Upper lobe of left lung (tissue), 6 donors: ENCODE data around the gene PML. TPM values are rescaled to one million over a fixed set of nuclear protein-coding genes. Genes with fewer than 3 reads are reported as not detected.

Experiments used
- ATAC-seq, 2 donors: fragments of 200-7000 bp; cut with Tn5 transposase; one replicate each; pipeline ENCODE4 v1.9.1; 2022; ENCODE audit warnings: mild to moderate bottlenecking in 2 of 2, moderate library complexity in 2 of 2; ENCODE audit not compliant: low FRiP score in 2 of 2
- DNase-seq, 2 donors: peaks; one replicate each; pipeline ENCODE4 v3.0.0-alpha.2; 2019 to 2020
- H3K27ac ChIP-seq, 4 donors: fragments of 200-600 bp; sonication (generic); one replicate each; pipeline ENCODE4 v1.5.1; 2016 to 2019
- H3K27me3 ChIP-seq, 4 donors: fragments of 200-600 bp; sonication (generic); one replicate each; pipeline ENCODE4 v1.5.1; 2017 to 2019
- H3K36me3 ChIP-seq, 4 donors: fragments of 200-600 bp; sonication (generic); one replicate each; pipeline ENCODE4 v1.5.1; 2016 to 2019
- H3K4me1 ChIP-seq, 4 donors: fragments of 200-600 bp; sonication (generic); one replicate each; pipeline ENCODE4 v1.5.1; 2018 to 2019
- H3K4me3 ChIP-seq, 4 donors: fragments of 200-600 bp; sonication (generic); one replicate each; pipeline ENCODE4 v1.5.1; 2017 to 2019; ENCODE audit warnings: mild to moderate bottlenecking in 2 of 4, moderate library complexity in 1 of 4
- H3K9me3 ChIP-seq, 4 donors: fragments of 200-600 bp; sonication (generic); one replicate each; pipeline ENCODE4 v1.5.1; 2018 to 2019
- EP300 ChIP-seq, 4 donors: sonication (generic); formaldehyde crosslinking; IDR thresholded peaks; one replicate each; pipeline ENCODE4 v1.5.1; 2017; ENCODE audit warnings: antibody characterized with exemption in 4 of 4, control low read depth in 2 of 4
- POLR2A ChIP-seq, 4 donors: fragments of 450-650 bp; IDR thresholded peaks; one replicate each; pipeline ENCODE4 v1.5.1; 2016 to 2017; ENCODE audit warnings: antibody characterized with exemption in 4 of 4, mild to moderate bottlenecking in 2 of 4
- POLR2AphosphoS5 ChIP-seq, 2 donors: sonication (generic); formaldehyde crosslinking; IDR thresholded peaks; one replicate each; pipeline ENCODE4 v1.5.1; 2017; ENCODE audit warnings: antibody characterized with exemption in 2 of 2
- WGBS, 2 donors: methylation state at CpG; one replicate each; pipeline ENCODE4 v1.1.5; 2017 to 2018; 5-methylcytosine and 5-hydroxymethylcytosine counted together
- total RNA-seq, 6 donors: library from RNA; depleted of rRNA in 4 of 6; stranded (reverse); fragments of >200 nt in 4 of 6; gene quantifications; one replicate each; pipeline versions ENCODE4 v1.1.0 to v1.2.1, GENCODE V29; 2016 to 2021
- TF ChIP-seq, protein P1 (sequence below), 6 experiments: fragments of 450-650 bp in 4 of 6; fragments of 200-600 bp in 2 of 6; sonication (generic) in 2 of 6; IDR thresholded peaks; one replicate each; pipeline ENCODE4 v1.5.1; 2016 to 2019; ENCODE audit warnings: antibody characterized with exemption in 6 of 6
- donor health status: DM: no; HTN: no; CAD: no; lungs with moderate emphysema.
- donor health status: DM: no; HTN: yes; CAD: no; lungs with severe emphysema.

PML gene
- total RNA-seq, 6 donors from 2014 or later: 63.1 to 247 (median 92.9) TPM

DNA sequence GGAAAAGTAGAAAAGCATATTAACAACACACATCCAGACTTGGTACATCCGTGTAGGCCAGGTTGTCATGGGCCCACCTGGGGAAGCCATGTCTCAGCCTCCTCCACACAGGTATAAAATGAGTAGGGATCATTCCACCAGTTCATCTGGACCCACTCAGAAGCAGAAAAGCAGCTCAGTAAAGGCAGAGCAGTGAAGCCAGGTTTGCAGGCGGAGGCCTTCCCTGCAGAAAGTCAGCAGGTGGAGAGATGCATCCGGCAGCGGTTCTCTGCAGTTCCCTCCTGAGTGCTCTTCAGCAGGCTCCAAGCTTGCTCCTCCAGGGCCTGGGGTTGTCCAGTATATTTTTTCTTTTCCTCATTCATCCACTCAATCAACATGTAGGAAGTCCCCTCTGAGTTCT lies 46.1 kb upstream of the PML start:
- DNase-seq (no peak), ATAC-seq (no peak)
- H3K36me3 ChIP-seq: no peaks in the 10 kb centered on the region
- TF ChIP-seq POLR2A (IDR thresholded peaks at IDR 0.05) (no peak), EP300 (IDR thresholded peaks at IDR 0.05) (no peak), POLR2AphosphoS5 (IDR thresholded peaks at IDR 0.05) (no peak)
- TF ChIP-seq, protein P1, sequence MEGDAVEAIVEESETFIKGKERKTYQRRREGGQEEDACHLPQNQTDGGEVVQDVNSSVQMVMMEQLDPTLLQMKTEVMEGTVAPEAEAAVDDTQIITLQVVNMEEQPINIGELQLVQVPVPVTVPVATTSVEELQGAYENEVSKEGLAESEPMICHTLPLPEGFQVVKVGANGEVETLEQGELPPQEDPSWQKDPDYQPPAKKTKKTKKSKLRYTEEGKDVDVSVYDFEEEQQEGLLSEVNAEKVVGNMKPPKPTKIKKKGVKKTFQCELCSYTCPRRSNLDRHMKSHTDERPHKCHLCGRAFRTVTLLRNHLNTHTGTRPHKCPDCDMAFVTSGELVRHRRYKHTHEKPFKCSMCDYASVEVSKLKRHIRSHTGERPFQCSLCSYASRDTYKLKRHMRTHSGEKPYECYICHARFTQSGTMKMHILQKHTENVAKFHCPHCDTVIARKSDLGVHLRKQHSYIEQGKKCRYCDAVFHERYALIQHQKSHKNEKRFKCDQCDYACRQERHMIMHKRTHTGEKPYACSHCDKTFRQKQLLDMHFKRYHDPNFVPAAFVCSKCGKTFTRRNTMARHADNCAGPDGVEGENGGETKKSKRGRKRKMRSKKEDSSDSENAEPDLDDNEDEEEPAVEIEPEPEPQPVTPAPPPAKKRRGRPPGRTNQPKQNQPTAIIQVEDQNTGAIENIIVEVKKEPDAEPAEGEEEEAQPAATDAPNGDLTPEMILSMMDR (IDR thresholded peaks at IDR 0.05): no peak
- WGBS, 2 donors: 95 to 100% methylated on average over 4 of the region's 4 CpGs
- H3K4me3 ChIP-seq: no peak overlapping the region
- H3K27ac ChIP-seq: no peak overlapping the region
- H3K4me1 ChIP-seq: peaks cover 11 to 14% (median 13%) of the 10 kb centered on the region in 4 donors
- H3K9me3 ChIP-seq: no peaks in the 10 kb centered on the region
- H3K27me3 ChIP-seq: no peaks in the 10 kb centered on the region

DNA sequence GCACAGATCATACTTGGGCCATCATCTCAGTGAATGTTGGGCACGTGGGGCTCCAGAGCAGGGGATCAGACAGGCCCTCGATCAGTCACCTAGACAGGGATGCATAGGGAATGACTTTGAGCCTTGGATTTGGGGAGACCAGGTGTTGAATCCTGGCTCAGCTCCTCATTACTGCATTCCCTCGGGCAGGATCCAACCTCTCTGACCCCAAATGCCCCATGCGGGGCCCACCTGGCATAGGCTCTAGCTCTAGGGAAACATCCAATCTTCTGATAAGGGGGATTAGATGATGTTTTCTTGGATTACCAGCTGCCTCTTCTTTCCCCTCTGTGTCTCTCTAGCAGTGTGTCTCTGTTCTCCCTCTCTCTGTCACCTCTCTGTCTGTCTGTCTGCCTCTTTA lies 45.5 kb upstream of the PML start:
- peaks cover 11 to 14% (median 13%) of the 10 kb centered on the region in 4 donors for H3K4me1 ChIP-seq
- no peak for ATAC-seq
- TF ChIP-seq EP300 (IDR thresholded peaks at IDR 0.05) (no peak), POLR2AphosphoS5 (IDR thresholded peaks at IDR 0.05) (no peak), POLR2A (IDR thresholded peaks at IDR 0.05) (no peak)
- TF ChIP-seq, protein P1 (IDR thresholded peaks at IDR 0.05): no peak

DNA sequence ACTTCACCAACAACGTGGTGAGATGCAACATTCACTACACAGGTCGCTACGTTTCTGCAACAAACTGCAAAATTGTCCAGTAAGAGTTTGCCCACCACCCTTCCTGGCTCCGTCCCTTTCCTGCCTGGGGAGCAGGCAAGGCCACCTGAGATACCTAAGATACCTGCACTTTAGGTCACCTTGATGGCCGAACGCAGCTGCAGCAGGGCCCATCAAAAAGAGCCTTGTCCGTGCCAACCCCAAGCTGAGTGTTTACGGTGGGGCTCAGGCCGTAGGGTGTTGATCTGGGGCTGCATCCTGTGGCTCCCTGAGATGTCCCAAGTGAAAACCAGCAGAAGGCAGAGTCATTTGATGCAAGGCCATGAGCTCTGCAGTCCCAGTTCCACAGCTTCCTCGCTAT lies 45.0 kb upstream of the PML start:
- TF ChIP-seq, protein P1 (IDR thresholded peaks at IDR 0.05): no peak
- TF ChIP-seq POLR2AphosphoS5 (IDR thresholded peaks at IDR 0.05): no peak
- no peak for TF ChIP-seq POLR2A (IDR thresholded peaks at IDR 0.05)
- TF ChIP-seq EP300 (IDR thresholded peaks at IDR 0.05): no peak
- Histone ChIP-seq H3K4me3 (no peak overlapping the region), H3K9me3 (no peaks in the 10 kb centered on the region), H3K4me1 (peaks cover 11 to 14% (median 13%) of the 10 kb centered on the region in 4 donors), H3K27me3 (no peaks in the 10 kb centered on the region), H3K36me3 (no peaks in the 10 kb centered on the region), H3K27ac (no peak overlapping the region)
- 87 to 92% methylated on average over 9 to 10 of the region's 10 CpGs for WGBS, 2 donors
- ATAC-seq (no peak), DNase-seq (no peak)

More for the DNA sequence above, 45.5 kb upstream of the PML start:
- DNase-seq: no peak
- Histone ChIP-seq H3K36me3 (no peaks in the 10 kb centered on the region), H3K9me3 (no peaks in the 10 kb centered on the region), H3K4me3 (no peak overlapping the region), H3K27ac (no peak overlapping the region), H3K27me3 (no peaks in the 10 kb centered on the region)
- whole genome bisulfite sequencing, 2 donors: 75 to 87% methylated on average over 4 of the region's 4 CpGs

DNA sequence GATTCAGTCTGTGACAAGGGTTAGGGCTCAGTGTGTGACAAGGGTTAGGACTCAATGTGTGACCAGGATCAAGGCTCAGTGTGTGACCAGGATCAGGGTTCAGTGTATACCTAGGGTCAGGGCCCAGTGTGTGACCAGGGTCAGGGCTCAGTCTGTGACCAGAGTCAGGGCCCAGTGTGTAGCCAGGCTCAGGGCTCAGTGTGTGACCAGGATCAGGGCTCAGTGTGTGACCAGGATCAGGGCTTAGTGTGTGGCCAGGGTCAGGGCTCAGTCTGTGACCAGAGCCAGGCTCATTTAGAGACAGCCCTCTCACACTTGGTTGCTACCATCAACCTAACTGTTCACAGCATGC lies 44.1 kb upstream of the PML start:
- DNase-seq (no peak), ATAC-seq (no peak)
- peak overlapping the region in 3 of 4 donors; percentile 48 to 88 (median 87) for H3K27ac ChIP-seq
- no peak for TF ChIP-seq POLR2AphosphoS5 (IDR thresholded peaks at IDR 0.05)
- no peak for TF ChIP-seq EP300 (IDR thresholded peaks at IDR 0.05)
- H3K27me3 ChIP-seq: no peaks in the 10 kb centered on the region
- H3K36me3 ChIP-seq: no peaks in the 10 kb centered on the region
- H3K9me3 ChIP-seq: no peaks in the 10 kb centered on the region
- H3K4me3 ChIP-seq: no peak overlapping the region
- peaks cover 11 to 14% (median 13%) of the 10 kb centered on the region in 4 donors for H3K4me1 ChIP-seq

DNA sequence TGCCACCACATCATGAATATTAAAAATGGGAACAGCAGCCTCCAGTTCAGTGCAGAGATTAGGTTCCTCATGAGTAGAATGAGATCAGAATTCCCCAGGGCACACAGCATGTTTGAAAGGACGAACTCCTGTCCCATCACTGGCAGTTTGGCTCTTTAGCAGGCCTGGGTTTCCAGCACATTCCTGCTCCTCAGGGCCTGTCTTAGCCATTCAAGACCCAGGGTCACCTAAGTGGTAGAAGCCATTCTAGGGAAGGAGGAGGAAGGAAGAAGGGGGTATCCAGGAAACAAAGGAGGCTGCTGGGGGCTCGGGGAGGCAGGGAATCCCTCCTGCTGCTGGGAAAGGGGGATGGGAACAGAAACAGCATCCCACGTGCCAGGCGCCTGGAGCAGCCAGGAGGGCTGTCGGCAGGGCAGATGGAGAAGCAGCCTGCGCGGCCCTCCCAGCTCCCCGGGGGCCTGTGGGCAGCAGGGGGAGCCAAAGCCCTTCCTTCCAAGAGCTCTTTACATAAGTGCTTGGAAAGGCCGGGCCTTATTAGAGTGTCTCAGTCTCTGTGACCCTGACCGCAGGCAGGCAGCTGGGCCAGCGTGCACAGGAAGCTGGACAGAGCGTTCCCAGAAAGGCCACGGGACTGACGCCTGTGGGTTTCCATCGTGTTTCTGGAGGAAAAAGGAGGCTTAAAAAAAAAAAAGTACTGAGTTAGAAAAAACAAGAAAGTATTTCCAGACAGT lies 43.5 kb upstream of the PML start:
- WGBS, 2 donors: 3 to 6% methylated on average over 15 of the region's 15 CpGs
- no peak for TF ChIP-seq POLR2A (IDR thresholded peaks at IDR 0.05)
- TF ChIP-seq, protein P1 (IDR thresholded peaks at IDR 0.05): peak; percentile 65 to 91 (median 84)
- TF ChIP-seq EP300 (IDR thresholded peaks at IDR 0.05): no peak
- TF ChIP-seq POLR2AphosphoS5 (IDR thresholded peaks at IDR 0.05): peak; percentile 51 to 70
- peak overlapping the region; percentile 77 to 88 (median 87) for H3K27ac ChIP-seq

More for the DNA sequence above, 43.5 kb upstream of the PML start:
- no peak overlapping the region for H3K4me3 ChIP-seq
- no peaks in the 10 kb centered on the region for H3K27me3 ChIP-seq
- H3K9me3 ChIP-seq: no peaks in the 10 kb centered on the region
- H3K4me1 ChIP-seq: peaks cover 11 to 14% (median 13%) of the 10 kb centered on the region in 4 donors
- H3K36me3 ChIP-seq: no peaks in the 10 kb centered on the region
- DNase-seq: peak; percentile 94
- ATAC-seq: peak; percentile 92 to 96
